Measurements from ENCODE around the gene NR1D1. TPM values are rescaled to one million over a fixed set of nuclear protein-coding genes. Genes with fewer than 3 reads are reported as not detected.

Gene NR1D1
- 31.1 TPM for polyA plus RNA-seq (2012; ENCODE audit: insufficient read length, low read depth)

DNA sequence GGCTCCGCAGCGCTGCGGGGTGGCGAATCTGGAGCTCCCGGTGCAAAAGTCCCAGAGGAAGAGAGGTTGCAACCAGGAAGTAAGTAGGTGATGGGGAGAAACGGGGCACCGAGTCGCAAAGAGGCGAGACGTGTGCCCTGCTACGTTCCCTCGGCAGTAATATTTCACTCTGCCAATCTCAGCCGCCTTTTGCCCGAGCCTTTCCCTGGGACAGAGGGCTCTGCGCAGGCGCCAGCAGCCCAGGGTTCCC is at the start of gene NR1D1:
Gene NR1D1, minus strand, starts transcription at position 171 of the 250 bp plus-strand sequence. CDS start 495 bp downstream, outside the sequence.
- TF ChIP-seq, protein P1, sequence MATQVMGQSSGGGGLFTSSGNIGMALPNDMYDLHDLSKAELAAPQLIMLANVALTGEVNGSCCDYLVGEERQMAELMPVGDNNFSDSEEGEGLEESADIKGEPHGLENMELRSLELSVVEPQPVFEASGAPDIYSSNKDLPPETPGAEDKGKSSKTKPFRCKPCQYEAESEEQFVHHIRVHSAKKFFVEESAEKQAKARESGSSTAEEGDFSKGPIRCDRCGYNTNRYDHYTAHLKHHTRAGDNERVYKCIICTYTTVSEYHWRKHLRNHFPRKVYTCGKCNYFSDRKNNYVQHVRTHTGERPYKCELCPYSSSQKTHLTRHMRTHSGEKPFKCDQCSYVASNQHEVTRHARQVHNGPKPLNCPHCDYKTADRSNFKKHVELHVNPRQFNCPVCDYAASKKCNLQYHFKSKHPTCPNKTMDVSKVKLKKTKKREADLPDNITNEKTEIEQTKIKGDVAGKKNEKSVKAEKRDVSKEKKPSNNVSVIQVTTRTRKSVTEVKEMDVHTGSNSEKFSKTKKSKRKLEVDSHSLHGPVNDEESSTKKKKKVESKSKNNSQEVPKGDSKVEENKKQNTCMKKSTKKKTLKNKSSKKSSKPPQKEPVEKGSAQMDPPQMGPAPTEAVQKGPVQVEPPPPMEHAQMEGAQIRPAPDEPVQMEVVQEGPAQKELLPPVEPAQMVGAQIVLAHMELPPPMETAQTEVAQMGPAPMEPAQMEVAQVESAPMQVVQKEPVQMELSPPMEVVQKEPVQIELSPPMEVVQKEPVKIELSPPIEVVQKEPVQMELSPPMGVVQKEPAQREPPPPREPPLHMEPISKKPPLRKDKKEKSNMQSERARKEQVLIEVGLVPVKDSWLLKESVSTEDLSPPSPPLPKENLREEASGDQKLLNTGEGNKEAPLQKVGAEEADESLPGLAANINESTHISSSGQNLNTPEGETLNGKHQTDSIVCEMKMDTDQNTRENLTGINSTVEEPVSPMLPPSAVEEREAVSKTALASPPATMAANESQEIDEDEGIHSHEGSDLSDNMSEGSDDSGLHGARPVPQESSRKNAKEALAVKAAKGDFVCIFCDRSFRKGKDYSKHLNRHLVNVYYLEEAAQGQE (IDR thresholded peaks at IDR 0.05; ENCODE audit: insufficient read depth in 1 of 2, low read depth in 2 of 2, low read length in 2 of 2) = no peak
- TF ChIP-seq FOXP2 (optimal IDR thresholded peaks at IDR 0.05; ENCODE audit: borderline replicate concordance, extremely low read depth, extremely low read length, insufficient read depth) (no peak), TAF1 (IDR thresholded peaks at IDR 0.05; ENCODE audit: borderline replicate concordance, insufficient read depth, low read length) (no peak), SIN3A (IDR thresholded peaks at IDR 0.05; ENCODE audit: borderline replicate concordance, insufficient read depth, low read length) (no peak), POLR2AphosphoS5 (IDR thresholded peaks at IDR 0.05; ENCODE audit: low read depth, low read length) (0 out of 2 replicates have a peak, but pooled peaks have one; percentile 50)

DNA sequence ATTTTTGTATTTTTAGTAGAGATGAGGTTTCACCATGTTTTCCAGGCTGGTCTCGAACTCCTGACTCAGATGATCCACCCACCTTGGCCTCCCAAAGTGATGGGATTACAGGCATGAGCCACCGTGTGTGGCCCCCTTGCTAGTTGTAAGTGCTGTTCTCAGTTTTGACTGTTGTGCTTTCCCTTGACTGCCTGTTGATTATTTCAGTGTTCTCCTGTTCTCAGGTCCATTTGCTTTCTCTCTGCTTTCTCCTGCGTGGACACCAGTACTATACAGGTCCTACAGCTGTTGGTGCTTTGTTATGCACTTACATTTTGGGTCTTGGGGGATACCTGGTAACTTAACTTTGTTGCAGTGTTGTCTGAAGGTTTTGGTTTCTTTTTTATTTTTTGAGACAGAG is 48.1 kb upstream of the NR1D1 start:
- TF ChIP-seq TAF1 (IDR thresholded peaks at IDR 0.05; ENCODE audit: borderline replicate concordance, insufficient read depth, low read length) (no peak), SIN3A (IDR thresholded peaks at IDR 0.05; ENCODE audit: borderline replicate concordance, insufficient read depth, low read length) (no peak), POLR2AphosphoS5 (IDR thresholded peaks at IDR 0.05; ENCODE audit: low read depth, low read length) (no peak), FOXP2 (optimal IDR thresholded peaks at IDR 0.05; ENCODE audit: borderline replicate concordance, extremely low read depth, extremely low read length, insufficient read depth) (no peak)
- TF ChIP-seq, protein P1 (IDR thresholded peaks at IDR 0.05; ENCODE audit: insufficient read depth in 1 of 2, low read depth in 2 of 2, low read length in 2 of 2) = no peak

DNA sequence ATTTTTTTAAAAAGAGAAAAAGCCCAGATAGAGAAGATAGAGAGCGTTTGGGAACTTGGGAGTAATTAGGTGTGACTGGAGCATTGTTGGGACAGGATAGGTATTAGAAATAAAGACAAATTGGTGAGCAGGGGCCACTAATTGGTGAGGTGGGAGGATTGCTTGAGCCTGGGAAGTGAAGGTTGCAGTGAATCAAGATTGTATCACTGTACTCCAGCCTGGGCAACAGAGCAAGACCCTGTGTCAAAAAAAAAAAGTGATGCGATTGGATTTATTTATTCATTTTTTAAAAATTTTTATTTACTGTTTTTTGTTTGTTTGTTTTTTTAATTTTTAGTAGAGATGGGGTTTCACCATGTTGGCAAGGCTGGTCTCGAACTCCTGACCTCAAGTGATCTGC is 45.1 kb upstream of the NR1D1 start:
- TF ChIP-seq FOXP2 (optimal IDR thresholded peaks at IDR 0.05; ENCODE audit: borderline replicate concordance, extremely low read depth, extremely low read length, insufficient read depth) = no peak
- TF ChIP-seq, protein P1 (IDR thresholded peaks at IDR 0.05; ENCODE audit: insufficient read depth in 1 of 2, low read depth in 2 of 2, low read length in 2 of 2) = no peak
- no peak for TF ChIP-seq SIN3A (IDR thresholded peaks at IDR 0.05; ENCODE audit: borderline replicate concordance, insufficient read depth, low read length)
- no peak for TF ChIP-seq POLR2AphosphoS5 (IDR thresholded peaks at IDR 0.05; ENCODE audit: low read depth, low read length)
- no peak for TF ChIP-seq TAF1 (IDR thresholded peaks at IDR 0.05; ENCODE audit: borderline replicate concordance, insufficient read depth, low read length)

DNA sequence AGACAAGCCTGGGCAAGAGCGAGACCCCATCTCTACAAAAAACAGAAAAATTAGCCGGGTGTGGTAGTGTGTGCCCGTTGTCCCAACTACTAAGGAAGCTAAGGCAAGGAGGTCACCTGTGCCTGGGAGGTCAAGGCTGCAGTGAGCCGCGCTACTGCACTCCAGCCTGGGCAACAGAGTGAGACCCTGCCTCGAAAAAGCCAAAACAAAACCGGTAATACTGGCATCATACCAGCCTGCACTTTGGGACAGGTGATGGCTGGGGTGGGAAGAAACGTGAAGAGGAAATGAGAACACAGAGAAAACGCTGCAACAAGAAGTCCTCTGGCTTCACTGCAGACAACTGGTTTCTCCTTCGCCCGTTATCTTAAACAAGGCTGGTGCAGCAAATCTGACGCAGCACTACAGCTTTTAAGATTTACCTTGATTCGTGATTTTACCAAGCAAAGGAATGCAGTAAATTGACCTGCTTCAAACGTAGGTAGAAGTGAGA is 39.2 kb upstream of the NR1D1 start:
- TF ChIP-seq FOXP2 (optimal IDR thresholded peaks at IDR 0.05; ENCODE audit: borderline replicate concordance, extremely low read depth, extremely low read length, insufficient read depth) = no peak
- TF ChIP-seq, protein P1 (IDR thresholded peaks at IDR 0.05; ENCODE audit: insufficient read depth in 1 of 2, low read depth in 2 of 2, low read length in 2 of 2) = no peak
- no peak for TF ChIP-seq POLR2AphosphoS5 (IDR thresholded peaks at IDR 0.05; ENCODE audit: low read depth, low read length)
- TF ChIP-seq SIN3A (IDR thresholded peaks at IDR 0.05; ENCODE audit: borderline replicate concordance, insufficient read depth, low read length) = no peak
- no peak for TF ChIP-seq TAF1 (IDR thresholded peaks at IDR 0.05; ENCODE audit: borderline replicate concordance, insufficient read depth, low read length)

DNA sequence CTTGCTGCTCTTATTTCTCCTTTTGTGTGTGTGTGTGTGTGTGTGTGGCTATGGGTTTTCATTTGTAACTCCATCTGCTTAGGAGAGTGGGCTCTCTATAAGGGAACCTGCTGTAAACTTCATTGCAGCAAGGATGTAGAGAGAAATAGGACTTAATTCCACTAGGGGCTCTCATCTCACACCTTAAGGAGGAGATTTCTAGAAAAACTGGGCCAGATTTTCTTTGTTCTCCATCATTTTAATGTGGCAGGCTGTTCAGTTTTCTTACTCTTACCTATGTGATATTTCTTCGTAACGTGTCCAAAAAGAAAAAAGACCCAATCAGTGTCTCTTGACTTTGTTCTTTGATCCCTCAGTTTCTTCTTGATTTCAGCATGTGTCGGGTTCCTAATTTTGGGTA is 35.4 kb upstream of the NR1D1 start:
- TF ChIP-seq FOXP2 (optimal IDR thresholded peaks at IDR 0.05; ENCODE audit: borderline replicate concordance, extremely low read depth, extremely low read length, insufficient read depth) = no peak
- TF ChIP-seq POLR2AphosphoS5 (IDR thresholded peaks at IDR 0.05; ENCODE audit: low read depth, low read length) = 0 out of 2 replicates have a peak, but pooled peaks have one; percentile 17

Measured in PFSK-1 (cell line).